Sigmoid colon (tissue), 7 donors: ENCODE results near the gene KCNJ6. TPM values are rescaled to one million over a fixed set of nuclear protein-coding genes. Genes with fewer than 3 reads are reported as not detected.

Experiments used
- DNase-seq: peaks from one replicate; pipeline ENCODE4 v3.0.0-alpha.2; 2019
- H3K27ac ChIP-seq, 4 donors: fragments of 200-600 bp; sonication (generic); one replicate each; pipeline ENCODE4 v1.5.1; 2016 to 2019; ENCODE audit warnings: mild to moderate bottlenecking in 1 of 4
- H3K27me3 ChIP-seq, 3 donors: fragments of 200-600 bp; sonication (generic); one replicate each; pipeline ENCODE4 v1.5.1; 2019; ENCODE audit warnings: mild to moderate bottlenecking in 1 of 3
- H3K36me3 ChIP-seq, 4 donors: fragments of 200-600 bp; sonication (generic); one replicate each; pipeline ENCODE4 v1.5.1; 2016 to 2019
- H3K4me1 ChIP-seq, 4 donors: fragments of 200-600 bp; sonication (generic); one replicate each; pipeline ENCODE4 v1.5.1; 2017 to 2019
- H3K4me3 ChIP-seq, 4 donors: fragments of 200-600 bp; sonication (generic); one replicate each; pipeline ENCODE4 v1.5.1; 2017 to 2019; ENCODE audit warnings: mild to moderate bottlenecking in 2 of 4, moderate library complexity in 1 of 4
- H3K9me3 ChIP-seq, 4 donors: fragments of 200-600 bp in 3 of 4; sonication (generic) in 3 of 4; one replicate each; pipeline versions ENCODE4 v1.5.1 to v1.6.1; 2013 to 2019
- EP300 ChIP-seq, 4 donors: sonication (generic); formaldehyde crosslinking; IDR thresholded peaks; one replicate each; pipeline ENCODE4 v1.6.1; 2017; ENCODE audit warnings: antibody characterized with exemption in 4 of 4
- POLR2A ChIP-seq, 2 donors: fragments of 450-650 bp; IDR thresholded peaks; one replicate each; pipeline ENCODE4 v1.6.1; 2016; ENCODE audit warnings: antibody characterized with exemption in 2 of 2, mild to moderate bottlenecking in 2 of 2, moderate library complexity in 2 of 2
- POLR2AphosphoS5 ChIP-seq, 4 donors: sonication (generic); formaldehyde crosslinking; IDR thresholded peaks; one replicate each; pipeline ENCODE4 v1.6.1; 2017; ENCODE audit warnings: antibody characterized with exemption in 4 of 4
- whole genome bisulfite sequencing, 2 donors: extraction: QIAGEN DNeasy Blood & Tissue Kit; methylation state at CpG; one replicate each; pipeline ENCODE4 v1.1.7; 2013; 5-methylcytosine and 5-hydroxymethylcytosine counted together
- intact Hi-C: fragments of 100-400 bp; cut with DNase I; formaldehyde crosslinking; loops from one replicate; pipeline ENCODE4 v1.15.1; 2023
- polyA plus RNA-seq, 3 donors: library from polyadenylated mRNA; stranded (reverse); fragments of 200-250 nt; gene quantifications; one replicate each; pipeline ENCODE4 v1.2.3, GENCODE V29; 2013
- total RNA-seq, 4 donors: library from RNA; depleted of rRNA; stranded (reverse); fragments of >200 nt; gene quantifications; one replicate each; pipeline ENCODE4 v1.1.0, GENCODE V29; 2016
- TF ChIP-seq, protein P1 (sequence below), 4 experiments: fragments of 450-650 bp in 3 of 4; fragments of 200-600 bp in 1 of 4; IDR thresholded peaks; one replicate each; pipeline ENCODE4 v1.5.1; 2016 to 2019; ENCODE audit warnings: antibody characterized with exemption in 4 of 4, mild to moderate bottlenecking in 3 of 4, moderate library complexity in 2 of 4
- donor health status: healthy with polysubstance abuse.
- donor health status: Bipolar disorder and iron deficiency.
- donor health status: healthy.

Gene KCNJ6
- total and polyA plus RNA-seq, 7 donors = under 0.01 to 0.04 (median under 0.01) TPM; not detected in 2

GRCh38 chr21:37843191-37843590, 73.1 kb downstream of the KCNJ6 start:
- intact Hi-C loops = no loop called here
- Histone ChIP-seq H3K4me1 (no peaks in the 10 kb centered on the region), H3K36me3 (no peaks in the 10 kb centered on the region), H3K27ac (no peak overlapping the region), H3K27me3 (no peaks in the 10 kb centered on the region), H3K9me3 (no peaks in the 10 kb centered on the region), H3K4me3 (no peak overlapping the region)
- DNase-seq = no peak
- WGBS, 2 donors = 58 to 76% methylated on average over 1 of the region's 1 CpG
- TF ChIP-seq, protein P1, sequence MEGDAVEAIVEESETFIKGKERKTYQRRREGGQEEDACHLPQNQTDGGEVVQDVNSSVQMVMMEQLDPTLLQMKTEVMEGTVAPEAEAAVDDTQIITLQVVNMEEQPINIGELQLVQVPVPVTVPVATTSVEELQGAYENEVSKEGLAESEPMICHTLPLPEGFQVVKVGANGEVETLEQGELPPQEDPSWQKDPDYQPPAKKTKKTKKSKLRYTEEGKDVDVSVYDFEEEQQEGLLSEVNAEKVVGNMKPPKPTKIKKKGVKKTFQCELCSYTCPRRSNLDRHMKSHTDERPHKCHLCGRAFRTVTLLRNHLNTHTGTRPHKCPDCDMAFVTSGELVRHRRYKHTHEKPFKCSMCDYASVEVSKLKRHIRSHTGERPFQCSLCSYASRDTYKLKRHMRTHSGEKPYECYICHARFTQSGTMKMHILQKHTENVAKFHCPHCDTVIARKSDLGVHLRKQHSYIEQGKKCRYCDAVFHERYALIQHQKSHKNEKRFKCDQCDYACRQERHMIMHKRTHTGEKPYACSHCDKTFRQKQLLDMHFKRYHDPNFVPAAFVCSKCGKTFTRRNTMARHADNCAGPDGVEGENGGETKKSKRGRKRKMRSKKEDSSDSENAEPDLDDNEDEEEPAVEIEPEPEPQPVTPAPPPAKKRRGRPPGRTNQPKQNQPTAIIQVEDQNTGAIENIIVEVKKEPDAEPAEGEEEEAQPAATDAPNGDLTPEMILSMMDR (IDR thresholded peaks at IDR 0.05) = no peak
- TF ChIP-seq EP300 (IDR thresholded peaks at IDR 0.05) (no peak), POLR2AphosphoS5 (IDR thresholded peaks at IDR 0.05) (no peak), POLR2A (IDR thresholded peaks at IDR 0.05) (no peak)

DNA sequence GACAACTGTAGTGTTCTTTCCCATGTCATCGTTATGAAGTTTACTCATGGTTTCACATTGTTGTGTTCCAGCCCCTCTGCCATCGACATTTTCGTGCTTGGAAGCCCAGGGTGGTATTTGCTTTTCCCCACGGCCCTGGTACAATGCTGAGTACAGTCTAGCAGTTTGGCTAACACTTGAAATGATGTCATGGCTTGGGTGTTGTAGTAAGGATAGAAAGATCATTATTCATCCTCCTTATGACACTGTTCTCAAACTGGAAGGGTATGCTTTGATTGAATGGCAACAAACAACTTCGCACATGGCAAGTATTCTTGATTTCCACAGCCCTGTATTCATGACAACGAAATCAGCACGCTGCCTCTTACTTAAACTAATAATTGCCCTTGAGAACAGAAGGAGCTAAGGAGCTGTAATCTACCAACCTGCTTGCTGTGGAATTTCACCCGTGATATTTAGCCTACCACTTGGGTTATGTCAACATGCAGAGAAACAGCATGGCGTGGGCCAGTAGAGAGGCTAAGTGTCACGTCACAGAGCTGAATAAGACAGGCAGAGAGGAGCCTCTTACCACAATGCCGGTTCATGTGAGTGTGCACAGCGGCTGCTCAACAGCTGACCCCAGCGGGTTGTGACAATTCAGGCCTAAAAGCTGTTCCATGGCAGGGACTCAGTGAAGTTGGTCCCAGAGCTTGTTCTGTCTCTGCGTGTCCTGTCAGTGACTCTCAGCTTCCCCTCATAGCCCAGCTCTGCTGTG, 73.9 kb downstream of the KCNJ6 start:
- DNase-seq = no peak
- H3K27me3 ChIP-seq = no peaks in the 10 kb centered on the region
- no peak overlapping the region for H3K4me3 ChIP-seq
- no peaks in the 10 kb centered on the region for H3K36me3 ChIP-seq
- H3K4me1 ChIP-seq = no peaks in the 10 kb centered on the region
- WGBS, 2 donors = 70 to 80% methylated on average over 14 of the region's 14 CpGs
- H3K27ac ChIP-seq = no peak overlapping the region
- intact Hi-C loops = no loop called here
- TF ChIP-seq EP300 (IDR thresholded peaks at IDR 0.05) (no peak), POLR2AphosphoS5 (IDR thresholded peaks at IDR 0.05) (no peak)
- no peaks in the 10 kb centered on the region for H3K9me3 ChIP-seq

GRCh38 chr21:37837381-37837780, 78.9 kb downstream of the KCNJ6 start:
- Histone ChIP-seq H3K36me3 (no peaks in the 10 kb centered on the region), H3K27ac (no peak overlapping the region), H3K9me3 (no peaks in the 10 kb centered on the region), H3K27me3 (no peaks in the 10 kb centered on the region), H3K4me1 (no peaks in the 10 kb centered on the region), H3K4me3 (no peak overlapping the region)
- 95 to 96% methylated on average over 3 of the region's 3 CpGs for WGBS, 2 donors
- DNase-seq = no peak
- intact Hi-C loops = no loop called here
- TF ChIP-seq POLR2A (IDR thresholded peaks at IDR 0.05) (no peak), POLR2AphosphoS5 (IDR thresholded peaks at IDR 0.05) (no peak), EP300 (IDR thresholded peaks at IDR 0.05) (no peak)
- TF ChIP-seq, protein P1 (IDR thresholded peaks at IDR 0.05) = no peak

GRCh38 chr21:37835481-37835880, 80.8 kb downstream of the KCNJ6 start:
- Histone ChIP-seq H3K27ac (no peak overlapping the region), H3K9me3 (no peaks in the 10 kb centered on the region), H3K4me1 (no peaks in the 10 kb centered on the region), H3K4me3 (no peak overlapping the region), H3K27me3 (no peaks in the 10 kb centered on the region), H3K36me3 (no peaks in the 10 kb centered on the region)
- no peak for TF ChIP-seq POLR2AphosphoS5 (IDR thresholded peaks at IDR 0.05)
- TF ChIP-seq, protein P1 (IDR thresholded peaks at IDR 0.05) = no peak
- TF ChIP-seq POLR2A (IDR thresholded peaks at IDR 0.05) = no peak
- TF ChIP-seq EP300 (IDR thresholded peaks at IDR 0.05) = no peak
- intact Hi-C loops = no loop called here
- no peak for DNase-seq
- 72 to 80% methylated on average over 3 of the region's 3 CpGs for WGBS, 2 donors

GRCh38 chr21:37833301-37833700, 83.0 kb downstream of the KCNJ6 start:
- intact Hi-C loops = no loop called here
- WGBS, 2 donors = 81 to 85% methylated on average over 6 of the region's 6 CpGs

More at GRCh38 chr21:37833301-37833700, 83.0 kb downstream of the KCNJ6 start:
- no peak for DNase-seq
- Histone ChIP-seq H3K4me1 (no peaks in the 10 kb centered on the region), H3K27ac (no peak overlapping the region), H3K9me3 (no peaks in the 10 kb centered on the region), H3K36me3 (no peaks in the 10 kb centered on the region), H3K27me3 (no peaks in the 10 kb centered on the region), H3K4me3 (no peak overlapping the region)
- TF ChIP-seq EP300 (IDR thresholded peaks at IDR 0.05) = no peak
- TF ChIP-seq, protein P1 (IDR thresholded peaks at IDR 0.05) = no peak
- no peak for TF ChIP-seq POLR2A (IDR thresholded peaks at IDR 0.05)
